H1 (cell line): ENCODE measurements around the gene APBA2.
"Not testable (repeated sequence)": the region's sequence is repeated elsewhere in the genome, so short reads cannot be mapped to it uniquely, and the experiment has no call there.

Experiments
- BRCA1 ChIP-seq: IDR thresholded peaks from 2 replicates; pipeline ENCODE4 v1.6.1; 2012; ENCODE audit warnings: low read depth, low read length, improper control_type of control experiment
- CTCF ChIP-seq, 3 experiments: IDR thresholded peaks; 1 replicate in 2 of 3; 2 replicates in 1 of 3; pipeline versions ENCODE4 v1.5.1 to v1.6.1; 2011; ENCODE audit warnings: low read length in 3 of 3, mild to moderate bottlenecking in 3 of 3, inconsistent platforms in 2 of 3, low read depth in 1 of 3, moderate library complexity in 1 of 3; ENCODE audit not compliant: insufficient read depth in 1 of 3; ENCODE audit errors: control extremely low read depth in 1 of 3
- E2F6 ChIP-seq: IDR thresholded peaks from 2 replicates; pipeline ENCODE4 v1.6.1; 2012; ENCODE audit warnings: inconsistent platforms
- EZH2 ChIP-seq: fragments of 200-600 bp; sonication (generic); IDR thresholded peaks from 2 replicates; pipeline ENCODE4 v1.7.1; 2012; ENCODE audit warnings: low read depth, mild to moderate bottlenecking, moderate library complexity, low read length, inconsistent platforms; ENCODE audit not compliant: severe bottlenecking
- HDAC6 ChIP-seq: IDR thresholded peaks from one replicate; pipeline ENCODE4 v1.7.1; 2012; ENCODE audit warnings: low read depth, mild to moderate bottlenecking, inconsistent platforms, low read length, moderate library complexity
- KDM1A ChIP-seq: fragments of 200-600, 300-600 bp; sonication (generic); IDR thresholded peaks from 2 replicates; pipeline ENCODE4 v1.7.1; 2016; ENCODE audit warnings: mild to moderate bottlenecking, low read length, borderline replicate concordance
- POLR2A ChIP-seq, 2 experiments: IDR thresholded peaks; 1 replicate in 1 of 2; 2 replicates in 1 of 2; pipeline ENCODE4 v1.6.1; 2011; ENCODE audit warnings: low read depth in 2 of 2, low read length in 2 of 2, mild to moderate bottlenecking in 2 of 2; ENCODE audit errors: control extremely low read depth in 1 of 2
- RAD21 ChIP-seq, 2 experiments: IDR thresholded peaks in 1 of 2; conservative IDR thresholded peaks in 1 of 2; 2 replicates each; pipeline ENCODE4 v1.6.1; 2011; ENCODE audit warnings: low read depth in 2 of 2, low read length in 2 of 2, improper control_type of control experiment in 1 of 2, inconsistent platforms in 1 of 2, mild to moderate bottlenecking in 1 of 2, moderate library complexity in 1 of 2
- RXRA ChIP-seq: IDR thresholded peaks from 2 replicates; pipeline ENCODE4 v1.6.1; 2011; ENCODE audit warnings: low read depth, mild to moderate bottlenecking, low read length, moderate library complexity; ENCODE audit not compliant: insufficient read depth

GRCh38 chr15:28889871-28890270 lies 4.1 kb downstream of the APBA2 start:
- not testable (repeated sequence) for TF ChIP-seq CTCF (IDR thresholded peaks at IDR 0.05; ENCODE audit: control extremely low read depth in 1 of 3, insufficient read depth in 1 of 3, low read depth in 1 of 3, low read length in 3 of 3); HDAC6; E2F6; POLR2A (IDR thresholded peaks at IDR 0.05; ENCODE audit: control extremely low read depth in 1 of 2, low read depth in 2 of 2, low read length in 2 of 2); KDM1A; RXRA; RAD21 (IDR thresholded peaks at IDR 0.05 in 1 of 2, conservative IDR thresholded peaks at IDR 0.05 in 1 of 2; ENCODE audit: low read depth in 2 of 2, low read length in 2 of 2); EZH2; BRCA1
